Thyroid gland (tissue), 4 donors: ENCODE results near the gene ITGAV. TPM values are rescaled to one million over a fixed set of nuclear protein-coding genes. Genes with fewer than 3 reads are reported as not detected.

Experiments used
- DNase-seq, 2 donors: peaks; one replicate each; pipeline ENCODE4 v3.0.0-alpha.2; 2019
- H3K27ac ChIP-seq, 3 donors: fragments of 200-600 bp; sonication (generic); 1 replicate in 2 of 3; 2 replicates in 1 of 3; pipeline ENCODE4 v1.5.1; 2016 to 2019; ENCODE audit warnings: mild to moderate bottlenecking in 1 of 3, moderate library complexity in 1 of 3
- H3K27me3 ChIP-seq: fragments of 200-600 bp; sonication (generic); one replicate; pipeline ENCODE4 v1.5.1; 2019
- H3K36me3 ChIP-seq, 2 donors: fragments of 200-600 bp; sonication (generic); one replicate each; pipeline ENCODE4 v1.5.1; 2016 to 2019
- H3K4me1 ChIP-seq, 2 donors: fragments of 200-600 bp; sonication (generic); one replicate each; pipeline ENCODE4 v1.5.1; 2017 to 2019
- H3K4me3 ChIP-seq, 3 donors: fragments of 200-600 bp; sonication (generic); replicated peaks in 1 of 3; 1 replicate in 2 of 3; 2 replicates in 1 of 3; pipeline ENCODE4 v1.5.1; 2016; ENCODE audit warnings: mild to moderate bottlenecking in 1 of 3
- H3K9me3 ChIP-seq: fragments of 200-600 bp; sonication (generic); one replicate; pipeline ENCODE4 v1.5.1; 2017
- CTCF ChIP-seq, 6 experiments: fragments of 200-600 bp in 3 of 6; fragments of 450-650 bp in 3 of 6; sonication (generic) in 3 of 6; IDR thresholded peaks; one replicate each; pipeline ENCODE4 v1.5.1; 2016 to 2019; ENCODE audit warnings: antibody characterized with exemption in 6 of 6, mild to moderate bottlenecking in 2 of 6, inconsistent platforms in 1 of 6, moderate library complexity in 1 of 6
- POLR2A ChIP-seq, 2 donors: fragments of 450-650 bp; IDR thresholded peaks; one replicate each; pipeline ENCODE4 v1.6.1; 2017; ENCODE audit warnings: antibody characterized with exemption in 2 of 2, mild to moderate bottlenecking in 2 of 2, moderate library complexity in 1 of 2
- WGBS, 2 donors: methylation state at CpG; one replicate each; pipeline ENCODE4 v1.1.5; 2017; 5-methylcytosine and 5-hydroxymethylcytosine counted together
- intact Hi-C: fragments of 100-400 bp; cut with DNase I; formaldehyde crosslinking; loops from one replicate; pipeline ENCODE4 v1.15.1; 2023
- total RNA-seq, 4 donors: library from RNA; depleted of rRNA; stranded (reverse); fragments of >200 nt; gene quantifications; one replicate each; pipeline ENCODE4 v1.2.3, GENCODE V29; 2016

ITGAV gene
- total RNA-seq, 4 donors from 2014 or later, result 136 to 186 (median 143) TPM

GRCh38 chr2:186721956-186722355 lies 132.1 kb downstream of the ITGAV start:
- no peak for DNase-seq
- no peak for TF ChIP-seq CTCF (IDR thresholded peaks at IDR 0.05)
- TF ChIP-seq POLR2A (IDR thresholded peaks at IDR 0.05), result no peak
- Histone ChIP-seq H3K36me3 (no peaks in the 10 kb centered on the region), H3K27ac (no peak overlapping the region), H3K4me1 (no peaks in the 10 kb centered on the region), H3K27me3 (no peaks in the 10 kb centered on the region), H3K9me3 (no peaks in the 10 kb centered on the region), H3K4me3 (no peak overlapping the region)
- intact Hi-C loops, result no loop called here

- H3K9me3 ChIP-seq, result peaks cover 7% of the 10 kb centered on the region
- 92 to 93% methylated on average over 7 of the region's 7 CpGs for WGBS, 2 donors
These were observed 134.9 kb downstream of the ITGAV start for GRCh38 chr2:186724736-186725135.

GRCh38 chr2:186725783-186726182 lies 135.9 kb downstream of the ITGAV start:
- H3K4me1 ChIP-seq, result no peaks in the 10 kb centered on the region
- no peaks in the 10 kb centered on the region for H3K27me3 ChIP-seq
- no peak for DNase-seq
- H3K36me3 ChIP-seq, result no peaks in the 10 kb centered on the region
- H3K9me3 ChIP-seq, result peaks cover 7% of the 10 kb centered on the region
- no peak overlapping the region for H3K27ac ChIP-seq
- no peak overlapping the region for H3K4me3 ChIP-seq
- intact Hi-C loops, result no loop called here
- TF ChIP-seq CTCF (IDR thresholded peaks at IDR 0.05) (no peak), POLR2A (IDR thresholded peaks at IDR 0.05) (no peak)
- 94 to 98% methylated on average over 1 of the region's 1 CpG for WGBS, 2 donors

More at GRCh38 chr2:186724736-186725135, 134.9 kb downstream of the ITGAV start:
- TF ChIP-seq CTCF (IDR thresholded peaks at IDR 0.05) (no peak), POLR2A (IDR thresholded peaks at IDR 0.05) (no peak)
- no peak for DNase-seq
- Histone ChIP-seq H3K4me3 (no peak overlapping the region), H3K27me3 (no peaks in the 10 kb centered on the region), H3K27ac (no peak overlapping the region), H3K36me3 (no peaks in the 10 kb centered on the region), H3K4me1 (no peaks in the 10 kb centered on the region)
- intact Hi-C loops, result no loop called here

- intact Hi-C loops, result no loop called here
- Histone ChIP-seq H3K4me1 (no peaks in the 10 kb centered on the region), H3K9me3 (peaks cover 7% of the 10 kb centered on the region), H3K27me3 (no peaks in the 10 kb centered on the region), H3K4me3 (no peak overlapping the region), H3K27ac (no peak overlapping the region), H3K36me3 (no peaks in the 10 kb centered on the region)
- DNase-seq, result no peak
- no peak for TF ChIP-seq CTCF (IDR thresholded peaks at IDR 0.05)
- no peak for TF ChIP-seq POLR2A (IDR thresholded peaks at IDR 0.05)
- 86 to 91% methylated on average over 3 of the region's 3 CpGs for WGBS, 2 donors
These were observed 137.1 kb downstream of the ITGAV start for GRCh38 chr2:186726938-186727337.

- H3K27me3 ChIP-seq, result no peaks in the 10 kb centered on the region
- WGBS, 2 donors, result 94 to 97% methylated on average over 2 of the region's 2 CpGs
- DNase-seq, result no peak
- intact Hi-C loops, result no loop called here
- H3K27ac ChIP-seq, result no peak overlapping the region
- H3K9me3 ChIP-seq, result peaks cover 7% of the 10 kb centered on the region
- no peaks in the 10 kb centered on the region for H3K36me3 ChIP-seq
- H3K4me1 ChIP-seq, result no peaks in the 10 kb centered on the region
- H3K4me3 ChIP-seq, result no peak overlapping the region
- TF ChIP-seq POLR2A (IDR thresholded peaks at IDR 0.05), result no peak
- no peak for TF ChIP-seq CTCF (IDR thresholded peaks at IDR 0.05)
These were observed 138.8 kb downstream of the ITGAV start for GRCh38 chr2:186728631-186729030.

Other genes with a start within 250 kb of the ITGAV start
- gene ZC3H15, start 103.8 kb upstream of the ITGAV start, total RNA-seq, result 10 to 100 TPM; 56.1 to 74.8 (median 67.5) TPM
- 10 to 100 TPM in 1 of 4 donors, 1 to 10 TPM in 3; 3.6 to 12.9 (median 5.4) TPM for gene FAM171B, start 104.0 kb downstream of the ITGAV start, total RNA-seq